ENCODE data around the gene ACER3.

The ACER3 gene

GRCh38 chr11:77075425-77075905 lies 214.7 kb downstream of the ACER3 start:
- Histone ChIP-seq H3K4me3 (ENCODE audit: low read depth in 1 of 2, low read length in 1 of 2) (no peak overlapping the region), H3K36me3 (no peaks in the 10 kb centered on the region), H3K4me1 (ENCODE audit: control insufficient read depth in 1 of 2, insufficient read depth in 1 of 2, low read depth in 1 of 2, low read length in 1 of 2) (no peaks in the 10 kb centered on the region), H3K27ac (no peak overlapping the region), H3K27me3 (peaks cover 2% of the 10 kb centered on the region), H3K9me3 (no peaks in the 10 kb centered on the region)
- TF ChIP-seq CTCF (IDR thresholded peaks at IDR 0.05): no peak
